Umbilical cord (tissue), 2 donors: ENCODE results near the gene REN. TPM values are rescaled to one million over a fixed set of nuclear protein-coding genes. Genes with fewer than 3 reads are reported as not detected.

ENCODE experiments used
- DNase-seq: peaks from one replicate; pipeline ENCODE4 v3.0.0-alpha.2; 2015; ENCODE audit warnings: low spot score
- total RNA-seq: library from RNA; depleted of rRNA; stranded (reverse); fragments of >200 nt; gene quantifications from one replicate; pipeline ENCODE4 v1.2.3, GENCODE V29; 2014; ENCODE audit warnings: low replicate concordance; ENCODE audit not compliant: insufficient read depth

Gene REN
- total RNA-seq, 1 donor from 2014 or later = not detected

DNA sequence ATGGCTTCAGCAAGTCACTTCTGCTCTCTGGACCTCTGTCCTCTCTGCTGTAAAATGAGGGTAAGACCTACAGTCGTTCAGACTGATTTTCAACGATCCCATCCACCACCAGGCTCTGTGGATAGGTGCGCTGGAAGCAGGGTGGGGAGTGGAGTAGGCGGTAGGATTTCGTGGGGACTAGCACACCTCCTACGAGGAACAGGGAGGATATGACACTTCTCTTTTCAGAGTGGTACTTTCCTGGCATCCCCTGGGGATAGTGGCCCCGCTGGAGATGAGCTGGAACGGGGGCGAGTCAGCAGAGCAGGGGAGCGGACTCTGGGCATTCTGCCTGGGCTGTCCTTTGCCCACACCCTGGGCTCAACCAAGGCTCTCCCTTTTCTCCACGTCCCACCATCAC lies 32.0 kb downstream of the REN start:
- no peak for DNase-seq

DNA sequence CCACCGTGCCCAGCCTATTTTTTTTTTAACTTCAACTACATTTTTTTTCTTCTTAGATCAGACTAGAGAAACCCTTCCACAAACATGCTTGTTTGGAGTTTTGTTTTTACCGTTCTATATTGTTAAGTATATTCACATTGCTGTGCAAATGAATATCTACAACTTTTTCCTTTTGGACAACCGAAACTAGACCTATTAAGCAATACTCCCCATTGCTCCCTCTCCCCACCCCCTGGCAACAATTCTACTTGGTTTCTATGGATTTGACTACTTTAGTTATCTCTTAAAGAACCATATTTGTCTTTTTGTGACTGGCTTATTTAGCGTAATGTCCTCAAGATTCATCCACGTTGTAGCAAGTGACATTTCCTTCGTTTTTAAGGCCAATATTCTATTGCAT lies 33.4 kb downstream of the REN start:
- DNase-seq = no peak

DNA sequence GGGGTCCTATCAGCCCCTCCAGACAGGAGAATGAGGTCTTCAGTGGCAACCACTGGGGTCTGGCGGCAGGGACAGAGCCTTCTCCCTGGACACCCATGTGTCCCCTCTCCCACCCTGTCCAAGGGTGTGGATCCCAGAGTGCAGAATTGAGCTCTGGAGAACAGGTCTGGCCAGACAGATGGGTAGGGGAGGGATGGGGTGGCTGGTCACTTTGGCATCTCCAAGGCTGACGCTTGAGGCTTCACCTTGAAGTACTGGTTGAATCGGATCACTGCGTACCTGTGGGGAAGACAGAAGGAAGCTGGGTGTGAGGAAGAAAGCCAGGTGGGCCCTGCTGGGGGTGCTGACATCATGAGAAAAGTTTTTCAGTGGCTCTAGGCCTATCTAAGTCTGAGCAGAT lies 34.2 kb downstream of the REN start:
- DNase-seq = no peak

DNA sequence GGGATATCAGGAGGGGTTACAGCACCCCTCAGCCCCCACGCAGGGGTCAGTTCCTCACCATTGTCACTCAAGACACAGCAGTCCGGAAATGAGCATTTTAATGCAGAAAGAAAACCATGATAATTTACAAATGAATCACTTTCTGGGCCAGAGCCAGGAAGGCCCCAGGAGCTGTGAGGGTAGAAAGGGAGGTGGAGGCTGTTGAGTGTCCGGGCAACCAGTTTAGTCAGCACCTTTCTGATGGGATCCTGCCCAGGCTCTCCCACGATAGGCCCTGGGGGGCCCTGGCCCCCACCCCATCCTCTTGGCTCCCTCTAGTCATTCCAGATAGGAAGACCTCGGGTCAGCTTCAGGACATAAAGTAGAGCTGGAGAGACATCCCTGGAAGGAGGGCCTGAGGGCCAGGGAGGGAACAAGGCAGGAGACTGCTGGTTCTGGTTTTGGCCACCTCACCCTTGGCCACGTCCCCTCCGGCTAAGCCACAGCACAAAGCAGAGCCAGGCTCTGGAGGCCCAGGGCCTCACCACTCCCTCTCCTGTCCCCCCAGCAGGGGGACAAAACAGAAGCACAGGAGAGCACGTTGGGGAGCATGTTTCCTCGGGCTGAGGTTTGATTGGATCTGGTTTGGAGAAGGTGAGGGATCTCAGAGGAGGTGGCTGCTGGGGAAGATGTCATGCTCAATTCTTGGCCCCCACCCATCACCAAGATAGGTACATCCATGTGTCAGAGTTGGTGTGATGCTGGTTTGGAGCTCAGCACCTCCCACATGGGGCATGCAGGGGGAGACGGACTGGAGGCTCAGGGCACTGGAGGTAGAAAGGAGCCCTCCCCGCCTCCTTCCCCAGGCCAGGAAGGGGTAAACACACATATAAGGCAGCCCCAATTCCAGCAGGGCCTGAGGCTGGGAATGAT lies 34.9 kb downstream of the REN start:
- peak; percentile 70 for DNase-seq

DNA sequence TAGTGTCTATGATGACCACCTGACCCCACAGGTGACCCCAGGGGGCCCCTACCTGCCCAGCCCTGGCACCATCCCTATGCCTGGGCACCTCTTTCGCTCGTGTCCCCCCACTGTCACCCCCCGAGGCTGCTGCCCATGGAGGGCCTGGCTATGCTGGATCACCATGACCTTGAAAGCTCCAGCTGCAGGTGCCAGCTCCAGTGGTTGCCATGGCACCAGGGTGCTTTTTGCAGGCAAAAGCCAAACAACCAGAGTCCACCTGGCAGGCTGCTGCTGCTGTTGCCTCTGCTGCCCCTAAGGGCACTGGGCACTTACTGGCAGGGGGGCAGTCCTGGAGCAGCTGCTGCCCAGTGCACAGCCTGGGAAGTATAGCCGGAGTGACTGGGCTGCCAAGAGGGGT lies 36.0 kb downstream of the REN start:
- DNase-seq = no peak

DNA sequence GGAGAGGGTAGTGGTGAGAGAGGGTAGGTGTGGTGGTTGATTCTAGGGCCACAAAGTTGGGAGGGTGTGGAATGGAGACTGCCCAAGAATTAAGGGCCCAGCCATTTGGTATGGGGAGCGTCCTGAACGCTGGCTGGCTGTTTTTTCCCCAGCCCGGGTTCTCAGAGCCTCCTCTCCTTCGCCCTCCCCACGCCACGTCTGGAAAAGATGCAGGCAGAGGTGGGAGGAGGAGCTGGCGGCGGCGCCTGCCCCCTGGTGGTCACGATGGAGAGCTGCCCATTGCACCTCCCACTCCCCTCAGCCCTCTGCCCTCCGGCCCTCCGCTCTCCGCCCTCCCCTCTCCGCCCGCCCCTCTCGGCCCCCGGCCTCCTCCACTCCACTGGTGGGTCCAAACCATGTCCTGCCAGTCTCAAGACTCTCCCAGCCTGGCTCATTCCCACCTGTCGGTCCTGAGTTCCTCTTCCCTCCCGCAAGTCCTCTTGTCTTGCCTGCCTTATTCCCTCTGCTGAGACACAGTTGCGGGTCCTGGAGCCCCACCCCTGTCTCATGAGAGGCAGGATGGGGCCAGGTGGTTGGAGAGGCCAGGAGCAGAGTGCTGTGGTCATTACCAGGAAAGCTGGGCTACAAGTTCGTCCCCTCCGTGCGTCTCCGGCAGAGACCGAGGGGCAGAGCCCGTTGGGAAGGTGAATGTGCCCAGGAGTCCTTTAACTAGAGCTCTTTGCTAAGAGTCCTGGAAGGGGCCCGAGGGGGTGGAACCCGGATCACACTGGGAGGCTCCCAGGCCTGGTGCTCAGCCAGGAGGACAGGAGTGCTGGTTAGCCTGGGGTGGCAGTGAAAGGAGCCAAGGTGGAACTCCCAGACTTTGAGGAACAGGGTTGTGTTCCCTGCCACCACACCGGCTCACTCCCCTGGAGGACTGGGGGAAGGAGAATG lies 36.9 kb downstream of the REN start:
- DNase-seq = peak; percentile 78

DNA sequence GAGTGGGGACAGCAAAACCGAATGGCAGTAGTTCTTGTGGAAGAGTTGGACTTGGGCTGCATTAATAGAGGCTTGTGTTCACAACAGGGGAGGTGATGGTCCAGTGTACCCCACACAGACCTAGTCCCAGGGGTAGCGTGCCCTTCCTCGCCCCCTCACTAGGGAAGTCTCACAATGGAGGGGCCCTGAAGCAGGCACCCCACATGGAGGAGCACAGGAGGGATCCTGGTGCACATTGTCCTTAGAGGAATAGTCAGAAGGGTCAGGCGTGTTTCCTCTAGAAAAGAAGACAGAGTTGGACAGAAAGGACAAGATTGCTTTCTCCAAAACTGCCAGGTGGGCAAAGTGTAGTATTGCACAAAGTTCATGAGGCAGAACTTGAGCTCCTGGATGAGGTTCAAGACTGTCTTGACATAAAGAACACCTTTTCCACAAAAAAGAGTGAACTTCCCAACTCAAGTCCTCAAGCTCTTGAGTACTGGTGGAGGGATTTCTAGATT lies 37.6 kb downstream of the REN start:
- DNase-seq = no peak

DNA sequence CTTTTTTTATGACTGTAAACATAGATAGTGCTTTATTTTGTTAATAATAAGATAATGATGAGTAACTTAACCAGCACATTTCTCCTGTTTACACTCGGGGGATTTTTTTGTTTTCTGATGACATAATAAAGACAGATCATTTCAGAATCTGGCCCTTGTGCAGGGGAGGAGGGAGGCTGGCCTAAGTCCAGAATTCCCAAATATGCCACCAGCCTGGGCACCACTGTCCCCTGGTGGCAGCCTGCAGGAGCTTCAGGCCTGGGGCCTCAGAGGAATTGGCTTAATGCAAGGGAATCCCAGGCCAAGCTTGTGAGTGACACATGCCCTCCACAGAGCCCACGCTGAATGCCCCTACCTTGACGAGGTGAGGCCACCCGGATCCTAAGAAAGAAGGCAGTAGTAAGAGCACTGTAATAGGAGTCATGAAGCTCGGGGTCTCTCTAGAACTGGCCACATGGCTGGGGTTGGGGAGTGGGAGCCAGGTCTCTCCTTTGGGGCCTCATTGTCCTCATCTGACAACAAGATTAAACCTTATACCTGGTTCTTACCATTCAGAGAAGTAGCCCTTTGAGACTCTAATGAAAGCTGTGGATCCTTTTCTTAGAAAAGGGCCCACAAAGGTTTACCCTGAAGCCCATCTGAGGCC lies 38.4 kb downstream of the REN start:
- DNase-seq = peak; percentile 59

DNA sequence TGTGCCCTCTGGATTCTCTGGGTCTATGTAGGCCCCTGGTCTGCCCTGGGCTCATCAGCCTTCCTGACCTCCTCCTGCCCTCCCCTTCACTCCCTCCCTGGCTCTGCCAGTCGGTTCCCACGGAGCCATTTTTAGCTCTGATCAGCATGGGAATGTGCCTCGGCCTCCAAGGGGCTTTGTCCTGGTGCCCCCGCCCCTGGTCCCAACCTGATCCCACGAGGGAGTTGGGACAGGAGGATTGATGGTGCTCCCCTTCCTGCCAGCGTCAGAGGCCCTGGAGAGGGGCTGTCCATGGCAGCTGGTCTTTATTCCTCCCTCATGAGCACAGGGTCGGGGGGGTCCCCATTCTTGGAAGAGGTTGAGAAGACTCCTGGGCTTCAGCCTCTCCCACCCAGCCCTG lies 39.2 kb downstream of the REN start:
- no peak for DNase-seq

DNA sequence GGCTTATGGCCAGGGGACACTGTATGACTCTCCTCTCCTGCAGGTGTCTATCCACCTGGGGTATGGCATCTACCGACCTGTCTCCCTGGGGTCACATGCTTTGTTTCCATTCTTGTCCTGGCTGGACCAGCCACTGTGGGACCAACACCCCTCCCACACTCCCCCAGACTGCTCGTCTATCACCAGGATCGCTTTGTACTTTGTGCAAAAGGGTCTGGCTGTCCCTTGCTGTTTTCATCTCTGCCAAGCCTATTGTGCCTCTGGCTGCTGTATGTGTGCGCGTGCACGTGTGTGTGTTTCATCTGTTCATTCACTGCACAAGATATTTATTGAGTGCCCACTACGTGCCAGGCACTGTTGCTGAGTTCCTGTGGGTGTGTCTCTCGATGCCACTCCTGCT lies 39.8 kb downstream of the REN start:
- no peak for DNase-seq

DNA sequence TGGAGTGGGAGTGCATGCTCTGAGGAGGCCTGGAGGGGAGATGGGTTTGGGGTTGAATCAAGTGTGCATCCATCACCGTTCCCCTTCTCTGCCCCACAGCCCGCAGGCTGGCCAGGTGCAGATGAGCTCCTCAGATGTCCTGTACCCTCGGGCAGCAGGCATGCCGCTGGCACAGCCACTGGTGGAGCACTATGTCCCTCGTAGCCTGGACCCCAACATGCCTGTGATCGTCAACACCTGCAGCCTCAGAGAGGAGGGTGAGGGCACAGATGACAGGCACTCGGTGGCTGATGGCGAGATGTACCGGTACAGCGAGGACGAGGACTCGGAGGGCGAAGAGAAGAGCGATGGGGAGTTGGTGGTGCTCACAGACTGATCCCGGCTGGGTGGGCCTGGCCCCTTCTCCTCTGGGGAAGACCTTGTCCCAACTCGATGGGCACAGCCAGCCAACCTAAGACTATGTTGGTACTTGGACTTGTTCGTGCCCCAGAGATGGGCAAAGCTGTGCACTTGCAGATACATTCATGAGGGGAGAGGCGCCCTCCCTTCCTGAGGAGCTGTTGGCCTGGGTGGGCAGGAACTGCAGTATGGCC lies 40.3 kb downstream of the REN start:
- no peak for DNase-seq

DNA sequence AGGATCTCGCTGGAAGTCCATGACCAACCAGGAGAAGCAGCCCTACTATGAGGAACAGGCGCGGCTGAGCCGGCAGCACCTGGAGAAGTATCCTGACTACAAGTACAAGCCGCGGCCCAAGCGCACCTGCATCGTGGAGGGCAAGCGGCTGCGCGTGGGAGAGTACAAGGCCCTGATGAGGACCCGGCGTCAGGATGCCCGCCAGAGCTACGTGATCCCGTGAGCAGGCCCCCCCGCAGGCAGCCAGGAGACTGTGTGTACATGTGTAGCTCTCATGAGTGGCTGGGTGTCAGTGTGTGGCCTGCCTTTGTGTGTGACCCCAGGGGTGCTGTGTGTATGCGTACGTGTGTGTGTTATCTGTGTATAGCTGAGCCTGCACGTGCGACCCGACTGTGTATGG lies 41.5 kb downstream of the REN start:
- no peak for DNase-seq

DNA sequence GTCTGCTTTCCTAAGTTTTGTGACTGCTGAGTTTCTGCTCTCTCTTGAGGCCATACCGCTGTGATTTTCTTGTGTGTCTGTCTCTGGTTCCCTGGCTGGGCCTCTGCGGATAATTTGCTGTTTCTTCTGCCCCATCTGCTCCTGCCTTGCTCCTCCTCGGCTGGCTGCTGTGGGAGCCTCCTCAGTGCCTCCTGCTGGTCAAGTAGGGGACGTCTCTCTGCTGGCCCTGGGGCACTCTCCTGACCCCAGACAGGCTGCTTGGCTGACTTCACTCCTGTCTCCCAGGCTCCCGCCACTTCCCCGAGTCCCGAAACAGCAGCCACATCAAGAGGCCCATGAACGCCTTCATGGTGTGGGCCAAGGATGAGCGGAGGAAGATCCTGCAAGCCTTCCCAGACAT lies 42.8 kb downstream of the REN start:
- no peak for DNase-seq

DNA sequence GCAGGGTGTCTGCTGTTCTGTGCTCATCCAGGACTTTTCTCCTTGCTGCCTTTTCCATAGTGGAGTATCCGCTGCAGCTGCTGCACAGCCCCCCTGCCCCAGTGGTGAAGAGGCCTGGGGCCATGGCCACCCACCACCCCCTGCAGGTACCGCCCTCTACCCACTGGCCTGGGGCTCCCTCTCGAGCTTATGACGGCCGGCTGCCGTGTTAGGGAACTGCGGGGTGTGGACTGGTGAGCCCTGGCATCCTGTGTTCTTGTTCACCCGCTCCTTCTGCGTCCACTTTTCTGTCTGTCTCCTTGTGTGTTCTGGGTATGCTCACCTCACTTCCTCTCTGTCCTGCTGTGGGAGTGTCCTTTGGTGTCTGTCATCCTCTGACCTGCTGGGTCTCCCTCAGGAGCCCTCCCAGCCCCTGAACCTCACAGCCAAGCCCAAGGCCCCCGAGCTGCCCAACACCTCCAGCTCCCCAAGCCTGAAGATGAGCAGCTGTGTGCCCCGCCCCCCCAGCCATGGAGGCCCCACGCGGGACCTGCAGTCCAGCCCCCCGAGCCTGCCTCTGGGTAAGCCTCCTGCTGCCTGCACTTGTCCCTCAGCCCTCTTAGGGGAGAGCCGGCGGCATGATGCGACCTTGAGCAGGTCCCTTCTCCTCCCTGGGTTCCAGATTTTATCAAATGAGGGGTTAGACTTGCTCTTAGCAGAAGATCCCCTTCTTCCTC lies 44.1 kb downstream of the REN start:
- DNase-seq = no peak

DNA sequence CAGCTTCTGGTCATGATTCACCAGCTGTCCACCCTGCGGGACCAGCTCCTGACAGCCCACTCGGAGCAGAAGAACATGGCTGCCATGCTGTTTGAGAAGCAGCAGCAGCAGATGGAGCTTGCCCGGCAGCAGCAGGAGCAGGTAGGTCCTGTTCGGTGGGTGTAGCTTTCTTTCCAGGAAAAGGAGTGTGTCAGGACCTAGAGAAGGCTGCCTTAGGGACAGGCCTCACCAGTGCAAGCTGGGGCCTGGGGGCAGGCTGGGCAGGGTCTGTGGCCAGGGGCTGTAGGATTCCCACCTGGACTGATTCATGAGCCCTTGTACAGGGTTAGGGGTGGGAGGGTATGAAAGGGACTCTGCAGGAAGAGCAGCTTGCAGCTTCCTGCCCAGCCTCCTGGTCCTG lies 49.6 kb downstream of the REN start:
- DNase-seq = no peak

DNA sequence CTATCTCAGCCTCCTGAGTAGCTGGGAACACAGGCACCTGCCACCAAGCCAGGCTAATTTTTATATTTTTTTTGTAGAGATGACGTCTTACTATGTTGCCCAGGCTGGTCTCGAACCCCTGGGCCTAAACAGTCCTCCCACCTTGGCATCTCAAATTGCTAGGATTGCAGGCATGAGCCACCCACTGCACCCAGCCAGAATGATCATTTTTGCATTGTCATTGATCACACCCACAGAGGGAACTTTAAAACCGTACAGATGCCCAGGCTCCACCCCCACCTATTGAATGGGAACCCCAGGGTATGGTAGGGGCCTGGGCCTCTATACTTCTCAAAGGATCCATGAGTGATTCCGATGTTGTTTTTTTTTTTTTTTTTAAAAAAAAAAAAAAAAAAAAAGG lies 51.0 kb downstream of the REN start:
- no peak for DNase-seq

DNA sequence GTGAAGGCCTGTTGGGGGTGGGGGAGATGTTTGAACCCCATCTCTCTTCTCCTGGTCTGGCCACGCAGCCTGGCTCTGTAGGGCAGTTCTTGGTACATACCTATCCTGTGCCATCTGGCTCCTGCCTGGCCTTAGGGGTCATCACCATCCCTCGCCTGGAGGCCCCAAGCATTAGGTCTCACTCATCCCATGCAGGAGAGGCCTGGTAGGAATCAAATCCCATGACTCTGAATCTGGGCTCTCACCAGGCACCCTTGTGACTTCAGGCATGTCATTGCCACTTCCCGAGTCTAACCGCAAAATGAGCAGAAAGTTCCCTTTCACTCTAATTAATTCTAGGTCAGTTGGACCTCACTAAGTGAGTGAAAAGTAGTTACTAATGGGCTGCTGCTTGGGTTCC lies 51.5 kb downstream of the REN start:
- no peak for DNase-seq

DNA sequence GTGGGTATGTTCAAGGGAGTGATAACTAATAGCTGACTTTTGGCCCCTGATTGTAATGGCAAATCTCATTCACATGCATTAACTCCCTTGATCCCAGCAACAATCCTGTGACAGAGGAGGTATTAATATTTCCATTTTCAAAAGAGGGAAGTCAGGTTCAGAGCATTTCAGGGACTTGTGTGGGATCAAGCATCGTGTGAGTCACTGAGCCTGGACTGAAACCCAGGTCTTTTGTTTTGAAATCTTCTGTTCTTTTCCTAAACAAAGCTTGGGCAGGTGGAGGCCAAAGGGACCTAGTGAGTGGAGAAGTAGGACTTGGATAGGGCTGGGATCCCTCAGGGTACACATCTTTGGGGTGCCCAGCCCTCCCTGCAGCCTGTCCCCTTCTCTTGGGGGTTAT lies 52.2 kb downstream of the REN start:
- no peak for DNase-seq

DNA sequence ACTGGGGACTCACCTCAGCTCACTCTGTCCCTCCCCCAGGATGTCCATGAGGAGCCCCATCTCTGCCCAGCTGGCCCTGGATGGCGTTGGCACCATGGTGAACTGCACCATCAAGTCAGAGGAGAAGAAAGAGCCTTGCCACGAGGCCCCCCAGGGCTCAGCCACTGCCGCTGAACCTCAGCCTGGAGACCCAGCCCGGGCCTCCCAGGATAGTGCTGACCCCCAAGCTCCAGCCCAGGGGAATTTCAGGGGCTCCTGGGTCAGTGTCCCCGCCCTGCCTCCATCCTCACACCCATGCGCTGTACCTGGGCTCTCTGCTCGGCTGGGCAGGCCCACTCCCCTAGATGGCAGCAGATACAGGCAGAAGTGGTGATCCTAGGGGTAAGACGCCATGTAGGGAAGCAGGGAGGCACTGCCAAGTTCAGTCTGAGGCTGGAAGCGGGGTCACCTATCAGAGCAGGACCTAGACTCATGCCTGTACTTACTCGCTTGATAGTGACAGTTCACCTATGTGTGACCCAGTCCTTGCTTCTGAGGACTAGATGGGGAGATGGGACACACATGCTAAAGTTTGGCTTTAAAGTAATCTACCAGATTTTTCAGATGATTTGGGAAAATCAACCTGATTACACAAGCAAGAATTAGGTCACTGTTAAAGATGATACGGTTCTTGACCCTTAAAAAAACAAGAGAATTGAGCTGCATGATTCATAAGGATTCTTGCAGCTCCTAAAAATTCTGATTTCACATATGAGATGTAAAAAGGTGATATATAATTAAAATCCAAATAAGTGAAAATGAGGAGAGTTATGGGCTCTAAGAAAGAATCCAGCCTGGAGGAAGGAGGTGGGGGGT lies 53.0 kb downstream of the REN start:
- no peak for DNase-seq
